Type B pancreatic cell (in vitro differentiated cells): ENCODE results near the gene SENP2. TPM values are rescaled to one million over a fixed set of nuclear protein-coding genes. Genes with fewer than 3 reads are reported as not detected.
"Not testable (repeated sequence)": the region's sequence is repeated elsewhere in the genome, so short reads cannot be mapped to it uniquely, and the experiment has no call there.

Experiments used
- DNase-seq: peaks from one replicate; pipeline ENCODE4 v3.0.0; 2021; ENCODE audit warnings: mixed read lengths; ENCODE audit not compliant: unreplicated experiment; ENCODE audit errors: extremely low spot score
- H3K27ac Mint-ChIP-seq: 2 replicates; pipeline ENCODE4 v1.8.0; 2021; ENCODE audit warnings: mild to moderate bottlenecking, mixed read lengths
- H3K27me3 Mint-ChIP-seq: 2 replicates; pipeline ENCODE4 v1.8.0; 2021; ENCODE audit warnings: mixed read lengths
- H3K36me3 Mint-ChIP-seq: 2 replicates; pipeline ENCODE4 v1.8.0; 2021; ENCODE audit warnings: mixed read lengths
- H3K4me1 Mint-ChIP-seq: one replicate; pipeline ENCODE4 v1.8.0; 2021; ENCODE audit warnings: mixed read lengths; ENCODE audit not compliant: unreplicated experiment
- H3K4me3 Mint-ChIP-seq: 2 replicates; pipeline ENCODE4 v1.8.0; 2021; ENCODE audit warnings: mild to moderate bottlenecking, mixed read lengths
- H3K9me3 Mint-ChIP-seq: 2 replicates; pipeline ENCODE4 v1.8.0; 2021; ENCODE audit warnings: mixed read lengths
- total RNA-seq: library from RNA; stranded (reverse); gene quantifications from 2 replicates; pipeline ENCODE4 v1.2.1, GENCODE V29; 2021; ENCODE audit warnings: low replicate concordance
- TF ChIP-seq, protein P1 (sequence below): fragments of 200-600 bp; sonication (generic); conservative IDR thresholded peaks from 2 replicates; pipeline ENCODE4 v1.5.0; 2021; ENCODE audit warnings: antibody characterized with exemption, mild to moderate bottlenecking

The SENP2 gene
- total RNA-seq, 1 donor from 2014 or later: 46.4 TPM

DNA sequence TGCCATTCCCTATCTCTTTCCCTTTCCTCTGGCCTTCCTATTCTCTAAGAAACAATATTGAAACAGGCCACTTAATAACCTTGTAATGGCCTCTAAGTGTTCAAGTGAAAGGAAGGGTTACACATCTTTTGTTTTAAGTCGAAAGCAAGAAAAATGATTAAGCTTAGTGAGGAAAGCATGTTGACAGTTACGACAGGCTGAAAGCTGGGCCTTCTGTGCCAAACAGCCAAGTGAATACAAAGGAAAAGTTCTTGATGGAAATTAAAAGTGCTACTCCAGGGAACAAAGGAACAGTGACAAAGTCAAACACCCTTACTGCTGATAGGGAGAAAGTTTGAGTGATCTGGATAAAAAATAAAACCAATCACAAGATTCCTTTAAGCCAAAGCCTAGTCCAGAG, 54.2 kb downstream of the SENP2 start:
- Mint-ChIP-seq H3K36me3 (peaks cover 9% of the 10 kb centered on the region), H3K4me1 (no peaks in the 10 kb centered on the region), H3K4me3 (no peak overlapping the region), H3K9me3 (no peaks in the 10 kb centered on the region), H3K27ac (no peak overlapping the region), H3K27me3 (no peaks in the 10 kb centered on the region)
- DNase-seq: no peak
- TF ChIP-seq, protein P1, sequence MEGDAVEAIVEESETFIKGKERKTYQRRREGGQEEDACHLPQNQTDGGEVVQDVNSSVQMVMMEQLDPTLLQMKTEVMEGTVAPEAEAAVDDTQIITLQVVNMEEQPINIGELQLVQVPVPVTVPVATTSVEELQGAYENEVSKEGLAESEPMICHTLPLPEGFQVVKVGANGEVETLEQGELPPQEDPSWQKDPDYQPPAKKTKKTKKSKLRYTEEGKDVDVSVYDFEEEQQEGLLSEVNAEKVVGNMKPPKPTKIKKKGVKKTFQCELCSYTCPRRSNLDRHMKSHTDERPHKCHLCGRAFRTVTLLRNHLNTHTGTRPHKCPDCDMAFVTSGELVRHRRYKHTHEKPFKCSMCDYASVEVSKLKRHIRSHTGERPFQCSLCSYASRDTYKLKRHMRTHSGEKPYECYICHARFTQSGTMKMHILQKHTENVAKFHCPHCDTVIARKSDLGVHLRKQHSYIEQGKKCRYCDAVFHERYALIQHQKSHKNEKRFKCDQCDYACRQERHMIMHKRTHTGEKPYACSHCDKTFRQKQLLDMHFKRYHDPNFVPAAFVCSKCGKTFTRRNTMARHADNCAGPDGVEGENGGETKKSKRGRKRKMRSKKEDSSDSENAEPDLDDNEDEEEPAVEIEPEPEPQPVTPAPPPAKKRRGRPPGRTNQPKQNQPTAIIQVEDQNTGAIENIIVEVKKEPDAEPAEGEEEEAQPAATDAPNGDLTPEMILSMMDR: no peak

DNA sequence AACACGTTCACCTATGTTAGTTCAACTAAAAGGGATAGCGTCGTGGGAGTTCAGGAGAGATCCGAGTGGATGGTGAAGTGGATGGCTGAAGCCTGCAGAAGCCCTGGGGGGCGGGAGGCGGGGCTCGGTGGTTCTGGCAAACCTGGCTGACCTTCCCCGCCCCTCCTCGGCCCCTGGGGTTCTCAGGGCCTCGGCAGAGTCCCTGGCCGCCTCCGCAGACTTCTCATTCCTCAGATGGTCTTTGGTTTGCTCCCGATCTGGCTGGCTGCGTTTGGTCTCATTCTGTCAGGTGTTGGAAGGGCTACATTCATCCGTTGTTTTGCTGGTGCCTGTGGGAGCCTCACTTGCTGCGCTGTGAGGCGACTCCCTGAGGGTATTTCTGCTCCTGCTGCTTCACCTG, 59.1 kb downstream of the SENP2 start:
- not testable (repeated sequence) for H3K4me3 Mint-ChIP-seq, H3K4me1 Mint-ChIP-seq, H3K9me3 Mint-ChIP-seq, H3K27me3 Mint-ChIP-seq, DNase-seq
- Mint-ChIP-seq H3K27ac (peak overlapping the region; percentile 55), H3K36me3 (peaks cover 22% of the 10 kb centered on the region)

DNA sequence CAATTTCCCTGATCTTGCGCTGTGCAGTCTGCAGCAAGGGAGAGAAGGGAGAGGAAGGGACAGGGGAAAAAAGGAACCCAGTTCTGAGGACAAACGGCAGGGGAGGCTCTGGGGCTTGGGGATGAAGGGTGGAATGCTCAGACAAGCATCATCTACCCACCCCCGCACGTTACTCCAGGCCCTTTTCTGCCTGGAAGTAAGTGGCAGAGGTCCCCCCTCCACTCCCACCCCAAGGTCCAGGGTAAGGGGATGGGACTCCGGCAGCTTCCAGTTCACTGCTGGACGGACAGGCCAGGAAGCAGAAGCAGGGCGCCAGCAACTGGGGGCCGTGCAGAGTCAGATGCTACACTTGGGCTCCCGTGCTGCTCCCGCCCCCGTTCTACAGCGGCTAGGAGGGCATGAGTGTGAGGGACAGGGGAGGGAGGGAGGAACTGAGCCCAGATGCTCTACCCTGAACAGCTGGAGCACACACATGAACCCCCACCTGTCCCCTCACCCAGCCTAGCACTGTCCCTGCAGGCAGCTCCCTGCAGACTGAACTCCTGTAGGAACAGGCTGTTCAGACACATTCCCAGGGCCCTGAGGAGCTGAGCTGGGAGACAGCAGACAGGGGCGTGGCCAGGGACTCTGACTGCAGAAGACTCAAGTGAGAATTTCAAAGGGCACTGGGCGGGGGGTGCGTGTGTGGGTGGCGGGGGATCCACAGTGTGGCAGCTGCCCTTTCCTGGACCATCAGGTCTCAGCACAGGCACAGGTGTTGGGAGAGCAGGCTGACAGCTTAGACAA, 59.7 kb downstream of the SENP2 start:
- TF ChIP-seq, protein P1: no peak
- H3K27ac Mint-ChIP-seq: peak overlapping the region; percentile 83
- H3K4me1 Mint-ChIP-seq: no peaks in the 10 kb centered on the region
- H3K4me3 Mint-ChIP-seq: no peak overlapping the region
- no peak for DNase-seq
- H3K36me3 Mint-ChIP-seq: peaks cover 22% of the 10 kb centered on the region
- H3K27me3 Mint-ChIP-seq: no peaks in the 10 kb centered on the region
- H3K9me3 Mint-ChIP-seq: no peaks in the 10 kb centered on the region

DNA sequence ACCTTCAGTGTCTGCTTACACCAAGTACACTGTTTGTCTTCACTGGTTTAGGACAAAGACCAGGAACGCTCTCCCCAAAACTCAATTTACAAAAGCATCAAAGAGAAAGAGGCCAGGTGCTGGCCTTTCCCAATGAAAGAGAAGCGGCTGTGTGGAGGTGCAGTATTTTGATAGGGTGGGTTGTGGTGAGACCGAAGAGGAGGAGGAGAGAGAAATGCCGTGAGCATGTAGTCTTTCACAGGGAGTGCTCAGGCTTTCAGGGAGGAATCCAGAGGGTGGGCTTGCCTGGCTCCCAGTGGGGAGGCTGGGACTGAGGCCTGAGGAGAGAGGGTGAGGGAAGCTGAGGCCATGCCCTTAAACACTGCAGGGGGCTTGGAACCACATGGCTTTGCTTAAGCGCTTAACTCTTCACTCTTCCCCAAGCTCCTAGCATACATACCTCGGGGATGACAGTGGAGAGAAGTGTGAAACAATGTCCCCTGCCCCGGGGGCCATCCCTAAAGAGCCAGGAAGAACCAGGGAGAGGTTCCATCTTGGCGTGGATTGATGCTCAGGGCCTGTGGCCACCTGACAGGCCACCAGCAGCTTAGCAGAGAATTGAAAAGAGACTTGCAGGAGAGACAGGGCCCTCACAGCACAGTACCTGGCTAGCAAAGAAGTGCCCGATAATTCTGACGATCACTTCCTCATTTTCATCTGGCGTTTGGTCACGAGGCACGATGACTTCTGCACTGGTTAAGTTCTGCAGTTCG, 60.5 kb downstream of the SENP2 start:
- TF ChIP-seq, protein P1: no peak
- H3K27ac Mint-ChIP-seq: peak overlapping the region; percentile 83
- no peak overlapping the region for H3K4me3 Mint-ChIP-seq
- DNase-seq: no peak
- H3K36me3 Mint-ChIP-seq: peaks cover 24% of the 10 kb centered on the region
- no peaks in the 10 kb centered on the region for H3K9me3 Mint-ChIP-seq
- H3K27me3 Mint-ChIP-seq: no peaks in the 10 kb centered on the region
- H3K4me1 Mint-ChIP-seq: no peaks in the 10 kb centered on the region

DNA sequence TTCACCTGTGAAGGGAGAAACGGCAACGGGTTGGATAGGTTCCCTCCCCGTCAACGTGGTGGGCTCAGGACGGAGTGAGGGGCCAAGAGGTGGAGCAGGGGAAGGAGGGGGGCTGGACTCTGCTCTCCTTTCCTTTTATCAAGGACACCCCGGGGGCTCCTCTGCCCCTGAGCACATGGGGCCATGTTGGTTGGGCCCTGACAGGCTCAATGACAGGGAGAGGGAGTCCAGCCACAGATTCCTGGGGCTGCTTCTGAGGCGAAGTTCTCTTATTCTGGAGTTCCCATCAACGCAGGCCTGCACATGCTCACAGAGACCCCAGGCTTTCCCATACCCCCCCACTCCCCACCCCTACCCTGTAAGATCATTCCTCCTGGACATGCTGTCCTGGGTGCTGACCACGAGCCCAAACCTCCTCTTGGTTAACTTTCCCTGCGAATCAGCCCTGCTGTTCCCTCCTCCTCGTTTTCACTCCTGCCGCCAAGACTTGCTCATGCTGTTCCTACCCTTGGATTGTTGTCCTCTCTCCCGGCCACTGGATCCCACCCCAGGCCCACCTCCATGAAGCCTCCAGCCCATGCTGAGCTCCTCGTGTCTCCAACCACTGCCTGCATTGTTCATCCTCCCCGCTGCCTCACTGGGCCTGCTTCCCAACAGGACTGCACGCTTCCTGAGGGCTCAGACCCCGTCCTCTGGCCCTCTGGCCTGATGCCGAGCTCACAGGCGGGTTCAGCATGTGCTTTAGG, 61.2 kb downstream of the SENP2 start:
- Mint-ChIP-seq H3K27ac (no peak overlapping the region), H3K4me1 (no peaks in the 10 kb centered on the region), H3K27me3 (no peaks in the 10 kb centered on the region), H3K9me3 (no peaks in the 10 kb centered on the region), H3K36me3 (peaks cover 24% of the 10 kb centered on the region), H3K4me3 (no peak overlapping the region)
- TF ChIP-seq, protein P1: no peak
- no peak for DNase-seq

DNA sequence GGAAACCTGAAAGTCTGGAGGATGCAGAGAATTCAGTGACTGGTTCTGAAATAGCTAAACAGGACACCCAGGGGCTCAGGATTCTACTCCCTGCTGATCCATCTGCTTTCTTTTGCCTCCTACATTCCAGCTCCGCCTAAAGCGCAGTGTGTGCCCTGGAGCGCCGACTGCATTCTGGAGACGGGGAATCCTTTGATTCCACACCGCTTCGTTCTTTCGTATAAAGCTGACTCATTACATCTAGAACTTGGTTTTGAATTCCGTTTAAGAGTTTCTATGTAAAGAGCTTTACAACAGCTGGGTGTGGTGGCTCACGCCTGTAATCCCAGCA, 61.8 kb downstream of the SENP2 start:
- Mint-ChIP-seq H3K36me3 (peaks cover 29% of the 10 kb centered on the region), H3K27me3 (no peaks in the 10 kb centered on the region), H3K27ac (no peak overlapping the region), H3K9me3 (no peaks in the 10 kb centered on the region), H3K4me3 (no peak overlapping the region), H3K4me1 (no peaks in the 10 kb centered on the region)
- DNase-seq: no peak
- TF ChIP-seq, protein P1: no peak
